Renal pelvis (tissue), 12 donors: ENCODE measurements around the gene MRPL51. TPM values are rescaled to one million over a fixed set of nuclear protein-coding genes. Genes with fewer than 3 reads are reported as not detected.

Experiments used
- DNase-seq: peaks from one replicate; pipeline ENCODE4 v3.0.0-alpha.2; 2013
- long read RNA-seq, 16 experiments: transcript quantifications; one replicate each; lab custom pipeline, GENCODE V29; 2026
- polyA plus RNA-seq, 3 donors: library from polyadenylated mRNA; unstranded; fragments of 120-200 nt; gene quantifications; one replicate each; pipeline ENCODE4 v1.2.1, GENCODE V29; 2013; ENCODE audit not compliant: insufficient read length in 3 of 3

Gene MRPL51
- polyA plus RNA-seq = 100 to 1,000 TPM; 159 to 189 (median 172) TPM
- long read RNA-seq, donor 1, transcript MRPL51-201 (3 exons, 1,234 nt) = major isoform, 126 of 215 reads
- long read RNA-seq, donor 1, transcript MRPL51-205 (3 exons, 814 nt) = minor isoform, 5 of 215 reads
- long read RNA-seq, donor 1, transcript MRPL51-202 (3 exons, 601 nt) = minor isoform, 6 of 215 reads
- long read RNA-seq, donor 1, partial matches to known transcripts = 75 of 215 reads
- long read RNA-seq, donor 1, other reads (novel, unspliced or antisense) = 0 of 215 reads
- long read RNA-seq, donor 2, transcript MRPL51-202 (3 exons, 601 nt) = minor isoform, 11 of 243 reads
- long read RNA-seq, donor 2, transcript MRPL51-205 (3 exons, 814 nt) = minor isoform, 9 of 243 reads
- long read RNA-seq, donor 2, transcript MRPL51-201 (3 exons, 1,234 nt) = major isoform, 156 of 243 reads
- long read RNA-seq, donor 2, partial matches to known transcripts = 63 of 243 reads
- long read RNA-seq, donor 2, other reads (novel, unspliced or antisense) = 0 of 243 reads
- long read RNA-seq, donor 3, transcript MRPL51-205 (3 exons, 814 nt) = minor isoform, 8 of 145 reads
- long read RNA-seq, donor 3, transcript MRPL51-203 (2 exons, 501 nt) = minor isoform, 5 of 145 reads
- long read RNA-seq, donor 3, transcript MRPL51-201 (3 exons, 1,234 nt) = major isoform, 118 of 145 reads
- long read RNA-seq, donor 3, partial matches to known transcripts = 7 of 145 reads
- long read RNA-seq, donor 3, other reads (novel, unspliced or antisense) = 0 of 145 reads
- long read RNA-seq, donor 4, transcript MRPL51-203 (2 exons, 501 nt) = minor isoform, 6 of 203 reads
- long read RNA-seq, donor 4, transcript MRPL51-205 (3 exons, 814 nt) = minor isoform, 8 of 203 reads
- long read RNA-seq, donor 4, transcript MRPL51-201 (3 exons, 1,234 nt) = major isoform, 176 of 203 reads
- long read RNA-seq, donor 4, transcript MRPL51-202 (3 exons, 601 nt) = minor isoform, 5 of 203 reads
- long read RNA-seq, donor 4, partial matches to known transcripts = 6 of 203 reads
- long read RNA-seq, donor 4, other reads (novel, unspliced or antisense) = 0 of 203 reads
- long read RNA-seq, donor 5, transcript MRPL51-205 (3 exons, 814 nt) = minor isoform, 5 of 2,478 reads
- long read RNA-seq, donor 5, transcript MRPL51-201 (3 exons, 1,234 nt) = major isoform, 50 of 2,478 reads
- long read RNA-seq, donor 5, partial matches to known transcripts = 2,323 of 2,478 reads
- long read RNA-seq, donor 5, other reads (novel, unspliced or antisense) = 93 of 2,478 reads
- long read RNA-seq, donor 6, transcript MRPL51-202 (3 exons, 601 nt) = minor isoform, 6 of 143 reads
- long read RNA-seq, donor 6, transcript MRPL51-203 (2 exons, 501 nt) = minor isoform, 6 of 143 reads
- long read RNA-seq, donor 6, transcript MRPL51-205 (3 exons, 814 nt) = minor isoform, 7 of 143 reads
- long read RNA-seq, donor 6, transcript MRPL51-201 (3 exons, 1,234 nt) = major isoform, 109 of 143 reads
- long read RNA-seq, donor 6, partial matches to known transcripts = 14 of 143 reads
- long read RNA-seq, donor 6, other reads (novel, unspliced or antisense) = 0 of 143 reads
- long read RNA-seq, donor 7, transcript MRPL51-201 (3 exons, 1,234 nt) = major isoform, 140 of 157 reads
- long read RNA-seq, donor 7, transcript MRPL51-202 (3 exons, 601 nt) = minor isoform, 5 of 157 reads
- long read RNA-seq, donor 7, transcript MRPL51-203 (2 exons, 501 nt) = minor isoform, 7 of 157 reads
- long read RNA-seq, donor 7, partial matches to known transcripts = 0 of 157 reads
- long read RNA-seq, donor 7, other reads (novel, unspliced or antisense) = 0 of 157 reads
- long read RNA-seq, donor 8, transcript MRPL51-201 (3 exons, 1,234 nt) = major isoform, 47 of 51 reads
- long read RNA-seq, donor 8, partial matches to known transcripts = 0 of 51 reads
- long read RNA-seq, donor 8, other reads (novel, unspliced or antisense) = 0 of 51 reads
- long read RNA-seq, donor 9, transcript MRPL51-202 (3 exons, 601 nt) = minor isoform, 6 of 320 reads
- long read RNA-seq, donor 9, transcript MRPL51-203 (2 exons, 501 nt) = minor isoform, 7 of 320 reads
- long read RNA-seq, donor 9, transcript MRPL51-201 (3 exons, 1,234 nt) = major isoform, 170 of 320 reads
- long read RNA-seq, donor 9, transcript MRPL51-205 (3 exons, 814 nt) = minor isoform, 6 of 320 reads
- long read RNA-seq, donor 9, partial matches to known transcripts = 123 of 320 reads
- long read RNA-seq, donor 9, other reads (novel, unspliced or antisense) = 6 of 320 reads
- long read RNA-seq, donor 10, transcript MRPL51-201 (3 exons, 1,234 nt) = major isoform, 105 of 114 reads
- long read RNA-seq, donor 10, transcript MRPL51-202 (3 exons, 601 nt) = minor isoform, 5 of 114 reads
- long read RNA-seq, donor 10, partial matches to known transcripts = 0 of 114 reads
- long read RNA-seq, donor 10, other reads (novel, unspliced or antisense) = 0 of 114 reads
- long read RNA-seq, donor 11, transcript MRPL51-201 (3 exons, 1,234 nt) = major isoform, 76 of 83 reads
- long read RNA-seq, donor 11, partial matches to known transcripts = 0 of 83 reads
- long read RNA-seq, donor 11, other reads (novel, unspliced or antisense) = 0 of 83 reads
- long read RNA-seq, donor 12, transcript MRPL51-201 (3 exons, 1,234 nt) = major isoform, 168 of 213 reads
- long read RNA-seq, donor 12, transcript MRPL51-202 (3 exons, 601 nt) = minor isoform, 6 of 213 reads
- long read RNA-seq, donor 12, transcript MRPL51-205 (3 exons, 814 nt) = minor isoform, 11 of 213 reads
- long read RNA-seq, donor 12, partial matches to known transcripts = 24 of 213 reads
- long read RNA-seq, donor 12, other reads (novel, unspliced or antisense) = 0 of 213 reads
- long read RNA-seq, donor 13, transcript MRPL51-201 (3 exons, 1,234 nt) = major isoform, 58 of 92 reads
- long read RNA-seq, donor 13, transcript MRPL51-203 (2 exons, 501 nt) = minor isoform, 8 of 92 reads
- long read RNA-seq, donor 13, partial matches to known transcripts = 19 of 92 reads
- long read RNA-seq, donor 13, other reads (novel, unspliced or antisense) = 0 of 92 reads
- long read RNA-seq, donor 14 = 0 reads
- long read RNA-seq, donor 15, transcript MRPL51-203 (2 exons, 501 nt) = minor isoform, 8 of 271 reads
- long read RNA-seq, donor 15, transcript MRPL51-201 (3 exons, 1,234 nt) = major isoform, 133 of 271 reads
- long read RNA-seq, donor 15, partial matches to known transcripts = 114 of 271 reads
- long read RNA-seq, donor 15, other reads (novel, unspliced or antisense) = 7 of 271 reads
- long read RNA-seq, donor 16, transcript MRPL51-201 (3 exons, 1,234 nt) = major isoform, 134 of 168 reads
- long read RNA-seq, donor 16, transcript MRPL51-205 (3 exons, 814 nt) = minor isoform, 10 of 168 reads
- long read RNA-seq, donor 16, partial matches to known transcripts = 16 of 168 reads
- long read RNA-seq, donor 16, other reads (novel, unspliced or antisense) = 0 of 168 reads

DNA sequence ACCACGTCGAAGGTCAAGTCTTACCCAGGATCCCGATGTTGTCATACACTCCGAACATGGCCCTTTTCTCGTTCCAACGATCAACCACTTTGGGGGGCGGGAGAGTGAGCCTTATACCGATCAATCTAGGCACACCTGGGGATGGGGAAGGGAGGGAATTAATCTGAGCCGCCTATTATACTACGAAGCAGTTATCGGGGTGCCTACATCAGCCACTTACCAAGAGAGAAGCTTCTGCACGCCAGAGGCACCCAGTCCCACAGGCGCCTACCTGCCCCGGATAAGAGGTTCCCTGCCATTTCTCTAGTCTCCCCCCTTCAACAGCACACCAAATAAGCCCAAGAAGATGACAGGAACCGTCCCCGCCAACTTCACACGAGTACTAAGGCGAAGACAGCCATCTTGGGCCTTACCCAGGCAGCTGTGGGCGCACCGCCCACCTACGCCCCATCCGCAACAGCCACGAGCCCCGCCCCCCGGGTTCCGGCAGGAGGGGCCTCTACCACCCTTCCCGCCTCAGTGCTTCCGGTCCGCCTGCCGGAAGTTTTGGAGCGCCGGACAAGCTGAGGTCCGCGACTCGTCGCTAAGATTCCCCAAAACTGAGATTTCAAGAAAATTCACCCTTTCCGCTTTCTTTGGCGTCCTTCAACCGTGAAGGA lies at the start of gene MRPL51:
MRPL51 (minus strand) TSS at position 425 of the 659 bp plus-strand sequence; CDS start at position 299, 126 bp downstream.
- DNase-seq = peak; percentile 95

DNA sequence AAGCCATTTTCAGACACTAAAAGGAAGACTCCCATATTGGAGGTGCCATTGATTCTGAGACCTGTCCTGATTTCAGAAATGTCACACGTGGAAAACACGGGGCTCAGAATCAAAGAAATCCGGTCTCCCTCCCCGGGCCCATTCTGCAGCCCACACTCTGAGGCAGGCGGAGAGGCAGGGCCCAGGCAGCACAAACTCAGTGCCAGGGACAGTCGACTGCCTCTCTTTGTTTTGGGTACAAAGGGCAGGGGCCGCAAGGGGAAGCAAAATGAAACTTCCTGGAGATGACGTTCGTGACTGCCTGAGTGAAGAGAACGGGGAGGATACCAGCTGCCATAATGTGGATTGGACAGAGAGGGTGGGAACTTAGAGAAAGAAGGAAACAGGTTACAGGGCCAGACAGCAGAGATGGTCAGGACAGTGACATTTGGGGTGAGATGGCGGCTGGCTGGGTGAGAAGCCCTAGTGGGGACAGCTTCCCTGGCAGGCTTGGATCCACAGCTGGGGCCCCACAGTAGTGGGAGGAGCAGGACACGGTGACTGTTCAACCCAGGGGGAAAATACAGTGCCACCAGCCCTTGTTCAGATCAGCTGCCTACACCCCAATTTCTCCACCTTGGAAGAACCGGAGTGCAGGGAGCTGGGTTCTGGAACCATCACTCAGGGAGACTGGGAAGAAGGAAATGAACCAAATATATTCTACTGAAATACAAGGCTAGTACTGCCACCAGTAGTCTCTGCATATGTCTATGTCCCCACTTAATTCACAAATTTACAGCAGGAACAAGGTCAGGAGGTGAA lies 49.3 kb upstream of the MRPL51 start:
- DNase-seq = no peak

DNA sequence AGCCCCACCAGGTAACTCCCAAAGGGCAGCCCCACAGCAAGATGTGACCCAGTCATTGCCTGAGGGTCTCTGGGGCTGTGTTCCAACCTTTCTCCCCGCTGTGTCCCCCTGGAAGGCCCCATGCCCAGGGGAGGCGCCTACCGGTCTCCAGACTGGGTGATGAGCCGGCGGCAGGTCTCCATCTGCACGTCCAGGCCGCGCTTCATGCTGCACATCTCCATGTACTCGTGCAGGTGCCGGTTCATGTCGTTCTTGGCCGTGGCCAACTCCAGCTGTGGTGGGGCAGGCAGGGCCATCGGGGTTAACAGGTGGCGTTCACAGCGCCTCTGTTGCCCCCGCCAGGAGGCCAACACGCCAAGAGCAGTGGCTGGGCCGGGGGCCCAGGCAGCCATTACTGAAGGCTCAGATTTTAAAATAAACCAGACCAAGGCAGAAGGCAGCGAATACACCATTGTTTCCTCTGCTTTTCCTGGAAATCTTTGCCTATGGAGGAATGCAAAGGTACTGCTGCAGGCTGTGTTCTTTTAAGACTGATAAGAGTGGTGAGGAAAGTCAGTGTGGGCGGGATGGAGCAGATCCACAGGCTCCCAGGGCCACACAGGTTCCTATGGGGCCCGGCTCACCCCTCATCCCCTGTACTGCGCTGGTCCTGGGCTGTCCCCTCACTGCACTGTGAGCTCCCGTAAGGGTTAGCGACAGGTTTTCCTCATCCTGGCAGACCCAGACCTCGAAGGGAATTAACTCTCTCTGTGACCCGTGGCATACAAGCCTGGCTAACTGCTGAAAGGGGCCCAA lies 48.5 kb upstream of the MRPL51 start:
- DNase-seq = no peak

DNA sequence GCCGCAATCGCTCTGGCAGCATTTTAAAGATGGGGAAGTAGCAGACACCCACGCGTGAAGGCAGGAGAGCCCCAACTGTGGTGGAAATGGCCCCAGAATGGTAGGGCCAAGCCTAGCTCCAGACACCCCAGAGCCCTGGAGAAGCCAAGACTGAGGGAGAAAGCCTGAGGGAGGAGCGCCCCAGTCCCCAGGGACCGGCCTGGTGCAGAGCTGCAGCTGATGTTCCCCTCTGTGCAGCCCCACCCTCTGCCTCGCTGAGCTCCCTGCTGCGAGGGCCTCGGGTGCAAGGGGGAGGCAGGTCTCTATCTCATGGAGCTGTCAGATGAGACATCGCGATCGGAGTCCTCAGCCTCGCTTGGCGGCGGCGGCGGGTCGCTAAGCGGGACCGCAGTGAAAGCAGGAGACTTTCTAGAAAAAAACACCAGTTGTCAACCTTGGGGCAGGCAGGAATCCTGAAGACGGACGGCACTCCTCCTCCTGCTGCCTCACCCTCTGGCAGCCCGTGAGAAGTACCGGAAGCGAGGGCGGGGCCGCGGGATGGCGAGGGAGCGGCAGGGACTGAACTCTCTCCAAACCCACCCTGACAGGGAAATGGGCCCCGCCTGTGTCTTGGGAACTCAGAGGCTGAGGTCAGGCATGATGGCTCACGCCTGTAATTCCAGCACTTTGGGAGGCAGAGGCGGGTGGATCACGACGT lies 47.3 kb upstream of the MRPL51 start:
- DNase-seq = peak; percentile 88

DNA sequence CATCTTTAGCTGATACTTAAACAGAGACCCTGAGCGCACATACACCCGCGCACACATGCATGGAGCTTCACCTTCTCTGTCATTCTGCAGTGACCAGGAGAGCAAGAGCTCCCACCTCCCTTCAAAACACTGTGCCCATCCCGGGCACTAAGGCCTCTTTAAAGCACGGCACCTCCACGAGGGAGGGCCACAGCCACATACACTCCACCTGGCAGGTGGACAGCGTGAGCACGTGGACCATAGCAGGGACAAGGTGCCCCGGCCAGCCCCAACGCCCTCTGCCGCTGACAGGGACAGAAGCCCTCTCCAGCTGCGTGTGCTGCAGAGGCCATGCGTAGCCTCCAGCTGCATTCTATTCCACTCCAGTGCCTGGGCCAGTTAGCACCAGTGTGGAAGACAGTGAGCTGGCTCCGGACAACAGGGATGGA lies 46.7 kb upstream of the MRPL51 start:
- DNase-seq = no peak

DNA sequence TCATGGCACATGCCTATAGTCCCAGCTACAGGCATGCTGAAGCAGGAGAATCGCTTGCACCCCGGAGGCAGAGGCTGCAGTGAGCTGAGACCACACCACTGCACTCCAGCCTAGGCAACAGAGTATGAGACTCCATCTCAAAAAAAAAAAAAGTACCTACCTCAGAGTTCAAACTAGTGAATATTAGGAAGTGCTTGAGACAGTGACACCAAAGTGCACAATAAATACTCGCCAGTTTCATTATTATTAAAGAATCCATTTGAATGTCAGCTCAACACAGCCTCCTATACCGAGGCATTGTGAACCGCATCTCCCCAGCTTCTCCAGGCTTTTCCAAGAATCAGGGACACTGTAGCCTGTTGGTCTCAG lies 46.2 kb upstream of the MRPL51 start:
- no peak for DNase-seq

DNA sequence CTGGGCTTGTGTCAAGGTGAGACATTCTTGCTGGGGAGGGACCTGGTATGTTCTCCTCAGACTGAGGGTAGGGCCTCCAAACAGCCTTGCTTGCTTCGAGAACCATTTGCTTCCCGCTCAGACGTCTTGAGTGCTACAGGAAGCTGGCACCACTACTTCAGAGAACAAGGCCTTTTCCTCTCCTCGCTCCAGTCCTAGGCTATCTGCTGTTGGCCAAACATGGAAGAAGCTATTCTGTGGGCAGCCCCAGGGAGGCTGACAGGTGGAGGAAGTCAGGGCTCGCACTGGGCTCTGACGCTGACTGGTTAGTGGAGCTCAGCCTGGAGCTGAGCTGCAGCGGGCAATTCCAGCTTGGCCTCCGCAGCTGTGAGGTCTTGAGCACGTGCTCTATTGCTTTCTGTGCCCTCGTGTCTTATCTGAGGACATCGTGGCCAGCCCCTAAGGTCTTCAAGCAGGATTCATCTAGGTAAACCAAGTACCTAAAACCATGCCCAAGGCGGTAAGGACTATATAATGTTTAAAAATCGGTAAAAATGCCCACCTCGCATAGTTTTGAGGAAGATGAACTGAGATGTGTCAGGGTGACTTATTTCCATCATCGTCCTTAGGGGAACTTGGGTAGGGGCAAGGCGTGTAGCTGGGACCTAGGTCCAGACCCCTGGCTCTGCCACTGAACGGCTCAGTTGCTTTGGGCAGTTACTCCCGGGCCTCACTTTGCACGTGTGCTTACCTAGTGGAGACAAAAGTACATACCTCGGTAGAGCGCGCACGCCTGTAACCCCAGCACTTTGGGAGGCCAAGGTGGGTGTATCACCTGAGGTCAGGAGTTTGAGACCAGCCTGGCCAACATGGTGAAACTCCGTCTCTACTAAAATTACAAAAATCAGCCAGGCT lies 45.6 kb upstream of the MRPL51 start:
- no peak for DNase-seq

DNA sequence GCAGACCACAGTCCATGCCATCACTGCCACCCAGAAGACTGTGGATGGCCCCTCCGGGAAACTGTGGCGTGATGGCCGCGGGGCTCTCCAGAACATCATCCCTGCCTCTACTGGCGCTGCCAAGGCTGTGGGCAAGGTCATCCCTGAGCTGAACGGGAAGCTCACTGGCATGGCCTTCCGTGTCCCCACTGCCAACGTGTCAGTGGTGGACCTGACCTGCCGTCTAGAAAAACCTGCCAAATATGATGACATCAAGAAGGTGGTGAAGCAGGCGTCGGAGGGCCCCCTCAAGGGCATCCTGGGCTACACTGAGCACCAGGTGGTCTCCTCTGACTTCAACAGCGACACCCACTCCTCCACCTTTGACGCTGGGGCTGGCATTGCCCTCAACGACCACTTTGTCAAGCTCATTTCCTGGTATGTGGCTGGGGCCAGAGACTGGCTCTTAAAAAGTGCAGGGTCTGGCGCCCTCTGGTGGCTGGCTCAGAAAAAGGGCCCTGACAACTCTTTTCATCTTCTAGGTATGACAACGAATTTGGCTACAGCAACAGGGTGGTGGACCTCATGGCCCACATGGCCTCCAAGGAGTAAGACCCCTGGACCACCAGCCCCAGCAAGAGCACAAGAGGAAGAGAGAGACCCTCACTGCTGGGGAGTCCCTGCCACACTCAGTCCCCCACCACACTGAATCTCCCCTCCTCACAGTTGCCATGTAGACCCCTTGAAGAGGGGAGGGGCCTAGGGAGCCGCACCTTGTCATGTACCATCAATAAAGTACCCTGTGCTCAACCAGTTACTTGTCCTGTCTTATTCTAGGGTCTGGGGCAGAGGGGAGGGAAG lies 44.7 kb upstream of the MRPL51 start:
- peak; percentile 73 for DNase-seq

DNA sequence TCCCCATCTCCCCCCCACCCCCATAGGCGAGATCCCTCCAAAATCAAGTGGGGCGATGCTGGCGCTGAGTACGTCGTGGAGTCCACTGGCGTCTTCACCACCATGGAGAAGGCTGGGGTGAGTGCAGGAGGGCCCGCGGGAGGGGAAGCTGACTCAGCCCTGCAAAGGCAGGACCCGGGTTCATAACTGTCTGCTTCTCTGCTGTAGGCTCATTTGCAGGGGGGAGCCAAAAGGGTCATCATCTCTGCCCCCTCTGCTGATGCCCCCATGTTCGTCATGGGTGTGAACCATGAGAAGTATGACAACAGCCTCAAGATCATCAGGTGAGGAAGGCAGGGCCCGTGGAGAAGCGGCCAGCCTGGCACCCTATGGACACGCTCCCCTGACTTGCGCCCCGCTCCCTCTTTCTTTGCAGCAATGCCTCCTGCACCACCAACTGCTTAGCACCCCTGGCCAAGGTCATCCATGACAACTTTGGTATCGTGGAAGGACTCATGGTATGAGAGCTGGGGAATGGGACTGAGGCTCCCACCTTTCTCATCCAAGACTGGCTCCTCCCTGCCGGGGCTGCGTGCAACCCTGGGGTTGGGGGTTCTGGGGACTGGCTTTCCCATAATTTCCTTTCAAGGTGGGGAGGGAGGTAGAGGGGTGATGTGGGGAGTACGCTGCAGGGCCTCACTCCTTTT lies 44.0 kb upstream of the MRPL51 start:
- no peak for DNase-seq

DNA sequence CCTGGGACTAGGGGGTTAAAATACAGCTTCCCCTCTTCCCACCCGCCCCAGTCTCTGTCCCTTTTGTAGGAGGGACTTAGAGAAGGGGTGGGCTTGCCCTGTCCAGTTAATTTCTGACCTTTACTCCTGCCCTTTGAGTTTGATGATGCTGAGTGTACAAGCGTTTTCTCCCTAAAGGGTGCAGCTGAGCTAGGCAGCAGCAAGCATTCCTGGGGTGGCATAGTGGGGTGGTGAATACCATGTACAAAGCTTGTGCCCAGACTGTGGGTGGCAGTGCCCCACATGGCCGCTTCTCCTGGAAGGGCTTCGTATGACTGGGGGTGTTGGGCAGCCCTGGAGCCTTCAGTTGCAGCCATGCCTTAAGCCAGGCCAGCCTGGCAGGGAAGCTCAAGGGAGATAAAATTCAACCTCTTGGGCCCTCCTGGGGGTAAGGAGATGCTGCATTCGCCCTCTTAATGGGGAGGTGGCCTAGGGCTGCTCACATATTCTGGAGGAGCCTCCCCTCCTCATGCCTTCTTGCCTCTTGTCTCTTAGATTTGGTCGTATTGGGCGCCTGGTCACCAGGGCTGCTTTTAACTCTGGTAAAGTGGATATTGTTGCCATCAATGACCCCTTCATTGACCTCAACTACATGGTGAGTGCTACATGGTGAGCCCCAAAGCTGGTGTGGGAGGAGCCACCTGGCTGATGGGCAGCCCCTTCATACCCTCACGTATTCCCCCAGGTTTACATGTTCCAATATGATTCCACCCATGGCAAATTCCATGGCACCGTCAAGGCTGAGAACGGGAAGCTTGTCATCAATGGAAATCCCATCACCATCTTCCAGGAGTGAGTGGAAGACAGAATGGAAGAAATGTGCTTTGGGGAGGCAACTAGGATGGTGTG lies 43.1 kb upstream of the MRPL51 start:
- no peak for DNase-seq

DNA sequence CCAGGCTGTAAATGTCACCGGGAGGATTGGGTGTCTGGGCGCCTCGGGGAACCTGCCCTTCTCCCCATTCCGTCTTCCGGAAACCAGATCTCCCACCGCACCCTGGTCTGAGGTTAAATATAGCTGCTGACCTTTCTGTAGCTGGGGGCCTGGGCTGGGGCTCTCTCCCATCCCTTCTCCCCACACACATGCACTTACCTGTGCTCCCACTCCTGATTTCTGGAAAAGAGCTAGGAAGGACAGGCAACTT lies 42.6 kb upstream of the MRPL51 start:
- DNase-seq = no peak
